GM10248 (cell line): Measurements from ENCODE around the gene GRAMD2B.
"Not testable (repeated sequence)": the region's sequence is repeated elsewhere in the genome, so short reads cannot be mapped to it uniquely, and the experiment has no call there.

Experiments
- CTCF ChIA-PET: fragments of 300-600 bp; sonication (Branson Sonifier 250); formaldehyde crosslinking; extraction: SDS; loops from one replicate; lab custom pipeline; 2021; ENCODE audit warnings: antibody characterized with exemption; lab: Yijun Ruan, JAX
- POLR2A ChIA-PET: fragments of 350-650 bp; sonication (Branson Sonifier 250); formaldehyde crosslinking; extraction: SDS; loops from one replicate; lab custom pipeline; 2020; ENCODE audit warnings: antibody characterized with exemption; lab: Yijun Ruan, JAX
- DNase-seq: peaks from one replicate; pipeline ENCODE4 v3.0.0; 2012; ENCODE audit errors: extremely low spot score
- TF ChIP-seq, protein P1 (sequence below): IDR thresholded peaks from 2 replicates; pipeline ENCODE4 v1.5.1; 2012; ENCODE audit warnings: mild to moderate bottlenecking, low read depth; ENCODE audit errors: extremely low read depth, missing control alignments, control extremely low read depth

The GRAMD2B gene

DNA sequence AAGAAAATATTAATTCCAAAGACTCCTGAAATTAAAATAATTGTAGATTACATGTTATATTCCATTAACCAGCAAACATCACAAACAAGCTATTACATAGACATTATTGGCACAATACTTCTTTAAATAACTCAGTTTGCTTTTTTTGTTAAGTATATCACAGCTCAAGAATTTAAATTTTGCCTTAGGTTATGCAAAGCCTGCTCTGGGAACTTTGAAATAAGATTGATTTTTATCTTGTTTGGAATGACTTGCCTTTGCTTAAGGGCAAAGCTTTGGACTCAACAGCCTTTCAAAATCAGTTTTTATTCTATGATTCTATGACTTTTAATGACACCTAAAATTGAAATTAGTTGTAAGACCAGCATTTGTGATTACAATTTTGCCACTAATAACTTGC, 93.6 kb downstream of the GRAMD2B start:
- TF ChIP-seq, protein P1, sequence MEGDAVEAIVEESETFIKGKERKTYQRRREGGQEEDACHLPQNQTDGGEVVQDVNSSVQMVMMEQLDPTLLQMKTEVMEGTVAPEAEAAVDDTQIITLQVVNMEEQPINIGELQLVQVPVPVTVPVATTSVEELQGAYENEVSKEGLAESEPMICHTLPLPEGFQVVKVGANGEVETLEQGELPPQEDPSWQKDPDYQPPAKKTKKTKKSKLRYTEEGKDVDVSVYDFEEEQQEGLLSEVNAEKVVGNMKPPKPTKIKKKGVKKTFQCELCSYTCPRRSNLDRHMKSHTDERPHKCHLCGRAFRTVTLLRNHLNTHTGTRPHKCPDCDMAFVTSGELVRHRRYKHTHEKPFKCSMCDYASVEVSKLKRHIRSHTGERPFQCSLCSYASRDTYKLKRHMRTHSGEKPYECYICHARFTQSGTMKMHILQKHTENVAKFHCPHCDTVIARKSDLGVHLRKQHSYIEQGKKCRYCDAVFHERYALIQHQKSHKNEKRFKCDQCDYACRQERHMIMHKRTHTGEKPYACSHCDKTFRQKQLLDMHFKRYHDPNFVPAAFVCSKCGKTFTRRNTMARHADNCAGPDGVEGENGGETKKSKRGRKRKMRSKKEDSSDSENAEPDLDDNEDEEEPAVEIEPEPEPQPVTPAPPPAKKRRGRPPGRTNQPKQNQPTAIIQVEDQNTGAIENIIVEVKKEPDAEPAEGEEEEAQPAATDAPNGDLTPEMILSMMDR = no peak
- ChIA-PET CTCF (interaction anchor here (1.2 to 1.8 kb wide), 3 partner anchors 17 to 179 kb away, joined by 5 to 7 read pairs (median 6); no protein-coding TSS in a partner anchor), POLR2A (no interaction called here)
- no peak for DNase-seq

DNA sequence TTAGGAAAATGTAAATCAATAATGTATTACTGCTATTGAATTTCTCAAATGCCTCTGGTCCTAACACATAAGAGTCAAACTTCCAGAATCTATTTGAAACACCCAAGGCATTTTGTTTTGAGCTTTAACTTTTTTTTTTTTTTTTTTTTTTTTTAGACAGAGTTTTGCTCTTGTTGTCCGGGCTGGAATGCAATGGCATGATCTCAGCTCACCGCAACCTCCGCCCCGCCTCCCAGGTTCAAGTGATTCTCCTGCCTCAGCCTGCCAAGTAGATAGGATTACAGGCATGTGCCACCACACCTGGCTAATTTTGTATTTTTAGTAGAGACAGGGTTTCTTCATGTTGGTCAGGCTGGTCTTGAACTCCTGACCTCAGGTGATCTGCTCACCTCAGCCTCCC, 96.0 kb downstream of the GRAMD2B start:
- POLR2A ChIA-PET, DNase-seq: not testable (repeated sequence)
- CTCF ChIA-PET = interaction anchor here (1.7 kb wide), 3 partner anchors 19 to 180 kb away, joined by 3 to 12 read pairs (median 5); no protein-coding TSS in a partner anchor

DNA sequence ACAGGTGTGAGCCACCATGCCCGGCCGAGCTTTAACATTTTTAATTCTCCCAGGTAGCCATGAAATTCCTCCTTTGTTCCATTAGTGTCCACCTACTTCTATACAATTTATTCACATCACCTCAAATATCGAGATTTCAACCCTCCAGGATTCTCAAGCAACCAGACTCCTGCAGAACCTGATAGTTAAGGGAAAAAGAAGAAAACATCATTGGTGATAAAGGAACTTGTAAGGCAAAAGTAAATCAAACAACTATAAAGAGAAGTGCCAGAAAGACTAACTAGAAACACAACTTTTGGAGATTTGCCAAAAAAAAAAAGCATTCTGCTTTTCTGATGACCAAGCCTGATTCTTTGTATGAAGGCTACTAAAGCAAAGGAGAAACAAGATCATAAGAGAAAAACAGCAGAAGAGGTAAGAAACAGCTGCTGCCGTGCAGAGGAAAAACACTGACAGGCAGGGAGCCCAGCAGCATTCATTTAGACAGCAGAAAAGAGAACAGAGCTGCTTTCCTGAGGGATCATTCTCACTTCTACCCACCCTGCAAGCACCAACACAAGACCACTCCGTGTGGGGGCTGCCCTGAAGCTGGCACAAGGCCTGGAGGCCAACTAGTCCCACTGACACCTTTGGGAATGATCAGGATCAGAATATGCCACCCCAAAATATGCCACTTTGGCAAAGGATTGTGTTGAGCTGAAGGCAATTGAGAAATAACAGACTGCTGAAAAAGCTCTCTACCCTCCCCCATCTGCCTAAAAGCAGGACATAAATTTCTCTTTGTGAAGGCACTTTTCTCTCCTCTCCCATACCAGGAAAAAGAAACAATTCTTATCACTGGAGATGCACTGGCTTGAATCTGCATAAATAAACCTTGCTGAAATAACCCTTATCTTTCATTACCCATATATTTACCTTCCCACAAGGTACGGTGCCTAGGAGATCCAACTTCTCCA, 96.7 kb downstream of the GRAMD2B start:
- ChIA-PET POLR2A (no interaction called here), CTCF (interaction anchor here (0.9 to 1.7 kb wide), 3 partner anchors 19 to 181 kb away, joined by 3 to 5 read pairs (median 3); no protein-coding TSS in a partner anchor)
- DNase-seq = no peak
- TF ChIP-seq, protein P1 = no peak

DNA sequence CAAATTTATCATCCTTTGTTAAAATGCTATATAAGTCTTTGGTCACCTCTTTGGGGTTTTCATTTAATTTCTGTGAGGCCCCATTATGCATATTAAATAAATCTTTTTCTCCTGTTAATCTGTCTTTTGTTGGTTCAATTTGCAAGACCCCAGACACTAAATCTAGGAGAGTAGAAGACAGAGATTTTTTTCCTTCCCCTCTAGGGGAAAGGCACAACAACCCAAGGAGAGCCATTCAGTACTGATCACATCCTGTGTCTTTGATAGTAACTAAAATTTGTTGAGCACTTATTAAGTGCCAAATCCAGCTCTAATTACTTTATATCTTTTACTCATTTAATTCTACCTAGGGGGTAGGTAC, 97.4 kb downstream of the GRAMD2B start:
- POLR2A ChIA-PET = no interaction called here
- TF ChIP-seq, protein P1 = no peak
- CTCF ChIA-PET = interaction anchor here (1.5 to 1.6 kb wide), 2 partner anchors 20 kb away, joined by 3 to 4 read pairs; no protein-coding TSS in a partner anchor
- no peak for DNase-seq

DNA sequence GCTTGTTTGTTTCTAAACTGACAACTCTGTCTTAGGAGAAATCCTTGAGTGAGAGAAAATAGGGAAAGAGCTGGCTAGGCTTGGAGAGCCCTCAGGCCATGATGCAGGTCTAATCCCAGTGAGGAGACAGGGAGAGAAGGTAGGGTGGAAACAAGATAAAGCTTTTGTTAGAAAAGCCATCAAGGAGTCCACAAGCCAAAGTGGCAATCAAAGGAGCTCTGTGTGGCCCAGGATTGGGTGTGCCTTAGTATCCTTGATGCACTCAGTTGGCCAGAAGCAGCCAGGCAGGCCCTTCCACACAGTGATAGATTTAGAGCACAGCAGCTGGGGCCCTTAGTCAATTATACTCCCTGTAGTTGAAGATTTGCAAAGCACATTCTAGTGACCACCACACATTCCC, 97.9 kb downstream of the GRAMD2B start:
- no peak for DNase-seq
- CTCF ChIA-PET = interaction anchor here (1.3 to 1.9 kb wide), 5 partner anchors 19 to 183 kb away, joined by 3 to 5 read pairs (median 4); no protein-coding TSS in a partner anchor
- POLR2A ChIA-PET = no interaction called here
- TF ChIP-seq, protein P1 = no peak

DNA sequence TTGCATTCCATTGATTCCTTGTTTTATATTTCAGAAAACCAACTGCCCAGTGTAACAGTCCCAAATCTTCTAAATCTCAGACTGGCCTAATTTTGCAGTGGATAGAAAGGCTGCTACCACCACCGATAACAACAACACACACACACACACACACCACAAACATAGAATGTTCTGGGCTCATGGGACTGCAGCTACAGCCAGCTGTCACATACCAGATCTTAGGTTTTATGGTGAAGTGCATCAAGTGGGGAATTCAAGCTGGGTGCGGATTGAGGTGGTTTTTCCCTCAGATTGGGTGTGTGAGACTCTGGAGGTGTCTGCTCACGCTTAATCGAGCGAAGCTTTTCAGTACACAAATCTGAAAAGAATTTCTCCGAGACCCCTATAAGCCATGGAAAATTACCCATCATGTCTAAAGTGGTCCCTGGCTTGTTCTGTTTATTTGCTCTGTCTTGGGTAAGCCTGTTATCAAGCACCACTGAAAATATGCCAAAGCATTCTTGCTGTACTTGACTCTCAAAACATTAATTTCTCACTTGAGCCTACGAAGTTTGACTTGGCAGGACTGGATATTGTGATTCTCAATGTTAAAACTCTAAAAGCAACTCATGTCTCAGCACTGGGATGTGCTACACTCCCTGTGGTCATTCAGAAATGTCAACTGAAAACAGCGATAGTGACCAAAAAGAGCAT, 100.8 kb downstream of the GRAMD2B start:
- TF ChIP-seq, protein P1 = no peak
- ChIA-PET POLR2A (no interaction called here), CTCF (interaction anchor here (1.4 kb wide), 1 partner anchor 11 kb away, joined by 8 read pairs; no protein-coding TSS in a partner anchor)
- DNase-seq = no peak
